GM19035 (cell line): ENCODE results near the gene AMIGO2.

Experiments used
- ATAC-seq: cut with Tn5 transposase; IDR thresholded peaks from one replicate; pipeline ENCODE4 v1.9.1; 2021; ENCODE audit not compliant: unreplicated experiment

The AMIGO2 gene

DNA sequence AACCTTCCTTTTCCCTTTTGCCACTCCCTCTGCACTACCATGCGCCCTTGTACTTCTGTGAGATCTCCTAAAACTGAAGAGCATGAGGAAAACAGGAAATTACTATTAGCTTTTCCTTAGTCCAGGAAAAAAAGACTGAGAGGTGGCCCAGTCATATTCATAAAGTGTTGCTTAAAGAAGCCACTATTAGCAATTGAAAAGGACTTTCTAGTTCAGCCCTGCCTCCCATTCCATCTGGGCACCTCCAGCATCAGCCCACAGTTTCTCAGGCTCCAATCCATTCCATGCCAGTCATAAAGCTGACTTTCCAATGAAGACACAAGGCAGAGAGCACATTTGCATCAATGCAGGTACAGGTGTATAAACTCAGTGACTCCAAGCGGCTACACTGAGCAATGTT, 19.9 kb upstream of the AMIGO2 start:
- ATAC-seq, result no peak

DNA sequence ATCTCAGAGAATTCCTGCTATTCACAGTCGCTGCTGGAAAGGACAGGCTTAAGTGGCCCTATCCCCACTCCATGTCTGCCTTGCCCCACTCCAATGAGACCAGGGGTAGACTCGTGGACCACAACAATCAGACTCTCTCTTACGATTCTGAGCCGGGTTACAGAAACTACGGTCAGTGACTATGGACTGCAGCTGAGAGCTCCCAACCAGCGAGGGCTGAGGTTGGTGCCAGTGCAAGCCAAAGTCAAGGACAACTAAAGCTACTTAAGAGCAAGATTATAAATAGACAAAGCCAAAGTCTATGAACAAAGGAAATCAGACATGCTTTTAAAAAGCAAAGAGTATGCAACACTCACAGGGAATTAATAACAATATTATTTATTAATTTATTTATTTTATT, 18.3 kb upstream of the AMIGO2 start:
- no peak for ATAC-seq

DNA sequence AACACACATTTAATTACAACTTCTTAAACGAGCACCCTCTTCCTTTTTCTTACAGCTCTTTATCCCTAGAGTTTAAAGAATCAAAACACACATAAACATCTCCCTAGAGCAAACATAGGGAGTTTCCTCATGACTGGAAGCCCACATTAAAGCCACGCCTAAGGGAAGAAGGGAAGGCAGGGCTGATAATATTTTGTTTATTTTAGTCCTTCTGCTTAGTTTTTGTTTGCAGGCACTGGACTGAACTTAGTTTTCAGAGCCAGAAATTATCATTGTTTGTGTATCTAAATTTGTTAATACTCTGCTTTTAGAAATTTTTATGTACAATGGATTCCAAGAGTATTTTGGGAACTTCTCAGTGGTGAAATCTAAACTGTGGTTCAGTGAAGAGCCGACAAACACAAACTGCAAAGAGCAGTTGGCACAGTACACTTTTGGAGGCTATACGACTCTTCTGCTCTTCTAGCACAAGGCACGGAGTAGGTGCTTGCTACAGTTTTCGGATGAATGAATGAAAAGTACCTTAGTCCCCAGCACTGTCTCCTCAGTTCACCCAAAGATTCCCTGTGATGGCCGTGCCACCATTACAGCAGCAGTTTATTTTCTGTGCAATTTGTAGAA, 17.6 kb upstream of the AMIGO2 start:
- no peak for ATAC-seq

DNA sequence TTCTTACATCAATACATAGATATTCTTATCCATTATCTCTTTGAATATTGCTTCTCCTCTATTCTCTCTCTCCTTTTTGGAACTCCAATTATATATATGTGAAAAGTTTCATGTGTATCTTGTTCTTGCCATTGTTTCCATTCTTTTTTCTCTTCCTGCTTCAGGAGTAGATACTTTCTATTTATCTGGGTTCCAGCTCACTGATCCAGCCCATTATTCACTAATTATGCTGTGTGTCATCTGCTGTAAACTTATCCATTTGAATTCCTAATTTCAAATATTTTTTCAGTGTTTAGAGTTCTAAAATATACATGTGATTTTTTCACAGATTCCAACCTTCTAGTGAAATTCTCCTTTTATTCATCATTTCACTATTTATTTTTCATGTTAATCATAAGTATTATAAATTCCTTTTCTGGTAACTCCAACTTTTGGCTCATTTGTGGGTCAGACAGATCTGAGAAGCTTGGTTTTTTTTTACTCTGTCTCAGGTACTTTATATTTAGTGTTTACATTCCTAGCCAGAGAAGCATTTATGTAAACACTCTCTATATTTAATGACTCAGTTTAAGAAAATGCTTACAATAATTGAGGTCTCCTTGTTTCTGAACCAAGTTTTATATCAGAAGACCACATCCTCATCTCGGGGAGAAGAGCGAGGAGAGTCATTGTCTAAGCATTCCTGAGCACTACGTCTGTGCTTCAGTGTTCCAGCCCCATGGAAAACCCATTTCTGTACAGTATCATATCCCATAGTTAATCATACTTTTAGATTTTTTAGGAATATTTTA, 15.9 kb upstream of the AMIGO2 start:
- ATAC-seq, result no peak

DNA sequence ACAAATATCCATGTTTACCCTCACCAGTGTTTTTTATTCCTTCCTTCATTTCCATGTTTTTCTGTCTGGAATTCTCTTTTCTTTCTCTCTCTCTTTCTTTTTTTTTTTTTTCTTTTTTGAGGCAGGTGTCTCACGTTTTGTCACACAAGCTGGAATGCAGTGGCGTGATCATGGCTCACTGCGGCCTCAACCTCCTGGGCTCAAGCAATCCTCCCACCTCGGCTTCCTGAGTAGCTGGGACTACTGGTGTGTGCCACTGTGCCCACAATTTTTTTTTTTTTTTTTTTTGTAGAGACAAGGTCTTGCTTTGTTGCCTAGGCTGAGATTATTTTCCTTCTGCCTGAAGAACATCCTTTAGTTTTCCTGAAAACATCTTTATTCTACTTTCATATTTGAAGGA, 15.0 kb upstream of the AMIGO2 start:
- ATAC-seq, result no peak

DNA sequence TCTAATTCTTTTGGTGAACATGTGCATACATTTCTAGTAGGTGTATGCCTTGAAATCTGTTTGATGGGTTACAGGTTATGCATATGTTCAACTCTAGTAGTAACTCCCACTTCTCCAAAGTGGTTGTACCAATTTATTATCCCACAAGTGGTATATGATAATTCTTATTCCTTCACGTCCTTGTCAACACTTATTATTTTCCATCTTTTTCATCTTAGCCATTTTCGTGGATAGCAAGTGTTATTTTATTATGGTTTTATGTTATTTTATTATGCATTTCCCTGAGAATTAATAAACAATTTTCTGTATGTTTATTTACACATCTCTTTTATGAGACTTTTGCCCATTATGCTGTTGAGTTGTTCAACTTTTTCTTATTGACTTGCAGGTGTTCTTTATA, 11.2 kb upstream of the AMIGO2 start:
- ATAC-seq, result no peak

DNA sequence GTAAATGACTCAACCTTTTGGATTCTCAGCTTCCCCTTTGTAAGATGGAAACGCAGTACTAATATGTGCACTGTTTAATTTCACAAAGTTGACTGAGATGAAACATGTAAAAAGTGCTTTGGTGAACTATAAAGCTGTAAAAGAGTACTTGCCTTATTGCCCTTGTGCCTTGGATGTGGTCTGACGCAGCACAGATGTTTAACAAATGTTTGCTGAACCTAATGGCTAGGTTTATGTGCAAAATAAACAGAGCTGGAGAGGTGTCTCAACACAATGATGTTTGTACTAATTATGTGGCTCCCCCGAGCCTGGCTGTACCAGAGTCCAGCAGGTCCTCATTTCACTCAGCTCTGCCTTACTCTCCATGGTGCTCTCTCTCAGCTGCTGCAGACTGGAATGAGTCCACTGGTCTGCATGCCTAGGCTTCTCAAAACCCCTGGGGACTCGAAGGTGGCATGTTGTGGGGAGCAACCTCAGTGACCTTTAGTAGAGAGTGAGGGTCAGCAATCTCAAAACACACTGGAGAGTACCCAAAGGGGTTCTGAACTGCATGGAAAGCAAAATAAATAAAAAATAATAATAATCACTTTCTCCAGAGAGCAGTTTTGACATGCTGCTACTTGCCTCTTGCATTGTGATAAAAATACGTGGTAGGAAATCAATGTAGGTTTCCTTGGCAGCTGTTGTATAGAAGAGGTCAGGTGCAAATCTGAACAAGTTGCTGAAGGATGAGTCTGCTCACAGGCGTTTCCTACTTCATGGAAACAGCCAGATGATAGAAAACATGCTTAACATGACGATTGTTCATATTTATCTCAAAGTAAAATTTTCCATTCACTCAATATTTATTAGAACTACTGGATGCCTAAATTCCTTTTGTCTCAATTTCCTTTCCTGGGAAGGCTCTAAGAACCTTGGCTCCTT, 8.5 kb upstream of the AMIGO2 start:
- no peak for ATAC-seq

DNA sequence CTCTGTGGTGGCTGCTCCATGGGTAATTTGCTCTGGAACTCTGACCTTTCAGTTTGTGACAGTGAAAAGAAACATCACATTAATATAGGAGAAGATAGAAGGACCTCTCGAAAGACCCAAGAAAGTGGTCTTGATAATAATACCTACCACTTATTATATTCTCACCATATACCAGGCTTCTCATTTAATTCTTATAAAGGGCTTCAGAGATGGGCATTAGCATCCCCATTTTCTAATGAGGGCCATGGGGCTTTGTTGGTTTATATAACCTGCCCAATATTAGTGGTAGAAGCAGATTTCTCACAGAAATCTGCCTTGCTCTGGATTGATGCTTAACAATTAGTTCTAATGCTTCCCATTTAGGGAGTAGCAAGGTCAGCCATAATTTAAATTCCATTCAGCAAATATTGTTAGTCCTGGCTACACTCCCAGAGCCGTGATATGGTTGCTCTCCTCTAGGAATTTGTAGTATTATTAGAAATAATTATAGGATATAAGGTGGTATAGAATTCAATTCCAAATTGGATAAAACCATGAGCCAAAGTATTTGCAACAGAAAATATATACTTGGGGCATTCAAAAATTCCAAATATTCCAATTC, 7.4 kb upstream of the AMIGO2 start:
- ATAC-seq, result no peak

DNA sequence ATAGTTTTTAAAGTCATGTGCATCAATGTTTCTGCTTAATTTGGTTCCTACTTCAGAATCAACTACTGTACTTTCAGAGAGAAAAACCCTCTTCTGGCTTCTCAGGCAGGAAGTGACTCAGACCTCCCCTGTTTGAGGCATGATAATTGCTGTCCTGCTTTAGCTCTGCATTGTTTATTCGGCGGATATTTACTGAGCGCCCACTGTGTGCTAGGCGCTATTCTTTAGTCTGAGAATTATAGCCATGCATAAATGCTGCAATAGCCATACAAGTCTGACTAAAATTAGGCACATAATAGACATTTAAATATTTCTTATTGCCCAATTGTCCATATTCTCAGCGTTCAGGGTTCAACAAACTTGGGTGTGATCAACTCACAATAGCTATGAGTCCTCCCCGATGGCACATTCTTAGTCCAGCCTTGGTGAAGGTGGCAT, 6.1 kb upstream of the AMIGO2 start:
- peak; percentile 68 for ATAC-seq

DNA sequence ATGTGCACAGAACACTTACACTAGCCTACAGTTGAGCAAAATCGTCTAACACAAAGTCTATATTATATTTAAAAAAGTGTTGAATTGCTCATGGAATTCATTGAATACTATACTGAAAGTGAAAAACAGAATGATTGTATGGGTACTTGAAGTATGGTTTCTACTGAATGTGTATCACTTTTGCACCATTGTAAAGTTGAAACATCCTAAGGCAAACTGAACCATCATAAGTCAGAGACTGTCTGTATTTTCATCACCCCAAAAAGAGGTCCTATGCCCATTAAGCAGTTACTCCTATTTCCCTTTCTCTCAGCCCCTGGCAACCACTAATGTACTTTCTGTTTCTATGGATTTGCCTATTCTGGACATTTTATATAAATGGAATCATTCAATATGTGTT, 4.4 kb upstream of the AMIGO2 start:
- ATAC-seq, result no peak

DNA sequence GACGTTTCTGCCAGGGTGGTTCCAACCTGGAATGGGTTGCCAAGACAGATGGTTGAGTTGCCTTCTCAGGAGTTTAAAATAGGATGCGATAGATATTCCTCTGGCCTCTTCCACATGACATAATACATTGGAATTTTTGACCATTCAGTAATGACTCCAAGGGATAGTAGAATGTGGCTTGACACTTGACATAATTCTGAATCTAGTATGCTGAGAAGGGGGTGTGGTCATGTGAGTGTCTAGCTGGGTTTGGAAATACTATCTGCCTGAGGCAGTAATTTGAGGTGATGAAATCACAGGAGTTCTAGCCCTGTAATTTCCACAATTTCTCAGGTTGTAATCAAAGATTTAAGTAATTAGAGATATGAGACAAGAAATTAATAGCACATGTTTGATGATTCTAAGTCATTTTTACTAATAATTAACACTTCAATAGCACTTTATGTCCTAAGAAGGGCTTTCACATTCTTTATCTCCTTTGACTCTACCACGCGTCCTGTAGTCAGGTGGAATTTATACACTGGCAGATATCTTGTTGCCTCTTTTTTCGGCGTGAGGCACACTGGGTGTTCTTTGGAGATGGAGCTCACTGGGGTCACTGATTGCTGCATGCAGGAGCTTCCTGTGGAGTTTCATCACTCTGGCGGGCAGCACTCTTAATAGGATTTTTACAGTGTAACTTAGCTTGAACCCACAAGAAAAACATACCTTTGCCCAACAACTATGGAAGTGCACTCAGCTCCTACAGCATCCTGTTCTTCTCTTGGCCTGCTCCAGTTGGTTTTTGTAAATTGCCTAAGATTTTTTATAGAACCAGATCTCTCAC, 3.2 kb upstream of the AMIGO2 start:
- ATAC-seq, result no peak

DNA sequence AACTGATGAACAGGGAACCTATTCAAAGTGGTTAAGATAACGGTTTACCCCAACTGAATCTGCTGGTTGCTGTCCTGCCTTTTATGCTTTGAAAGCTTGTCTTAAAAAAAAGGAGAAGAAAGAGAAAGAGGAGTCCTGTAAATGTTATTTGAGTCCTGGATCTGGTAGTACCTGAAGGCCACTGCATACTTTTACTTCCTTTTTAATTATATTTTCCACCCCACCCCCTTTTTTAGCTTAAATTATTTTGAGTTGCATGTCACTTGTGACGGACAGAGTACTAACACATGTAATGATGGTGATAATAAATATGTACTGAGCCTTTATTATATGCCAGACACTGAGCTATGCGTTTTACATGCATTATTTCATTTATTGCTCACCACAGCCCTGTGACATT, 2.5 kb upstream of the AMIGO2 start:
- no peak for ATAC-seq

DNA sequence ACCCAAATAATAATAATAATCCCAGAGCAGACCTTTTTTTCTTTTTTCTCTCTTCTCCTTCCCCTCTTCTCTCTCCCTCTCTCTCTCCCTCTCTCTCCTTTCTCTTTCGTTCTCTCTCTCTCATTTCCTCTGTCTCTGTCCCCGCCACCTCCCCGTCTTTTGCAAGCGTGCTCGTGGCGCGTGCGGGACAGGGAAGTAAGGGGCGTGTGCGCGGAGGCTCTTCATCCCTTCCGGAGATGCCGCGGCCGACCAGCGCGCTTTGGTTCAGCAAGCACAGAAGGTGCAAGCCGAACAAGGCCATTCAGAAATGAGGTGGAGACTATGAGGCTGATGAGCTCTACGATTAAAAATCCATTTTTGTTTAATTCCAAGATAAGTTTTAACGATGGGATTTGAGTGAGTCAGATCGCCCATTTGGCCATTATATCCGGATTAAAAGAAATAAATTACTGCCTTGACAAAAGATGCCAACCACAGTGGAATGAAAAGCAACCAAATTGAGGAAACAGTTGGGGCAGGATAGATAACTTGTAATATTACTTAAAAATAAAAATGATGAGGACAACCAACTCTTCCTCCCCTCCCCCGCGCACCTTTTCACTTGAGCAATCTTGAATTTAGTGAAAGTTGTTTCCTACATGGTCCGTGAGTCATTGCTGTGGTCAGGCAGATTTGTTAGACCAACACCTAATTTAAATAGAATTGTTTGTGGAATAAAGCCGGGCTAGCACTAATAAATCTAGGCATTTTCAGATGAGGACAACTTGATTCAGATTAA, 1.2 kb upstream of the AMIGO2 start:
- no peak for ATAC-seq

DNA sequence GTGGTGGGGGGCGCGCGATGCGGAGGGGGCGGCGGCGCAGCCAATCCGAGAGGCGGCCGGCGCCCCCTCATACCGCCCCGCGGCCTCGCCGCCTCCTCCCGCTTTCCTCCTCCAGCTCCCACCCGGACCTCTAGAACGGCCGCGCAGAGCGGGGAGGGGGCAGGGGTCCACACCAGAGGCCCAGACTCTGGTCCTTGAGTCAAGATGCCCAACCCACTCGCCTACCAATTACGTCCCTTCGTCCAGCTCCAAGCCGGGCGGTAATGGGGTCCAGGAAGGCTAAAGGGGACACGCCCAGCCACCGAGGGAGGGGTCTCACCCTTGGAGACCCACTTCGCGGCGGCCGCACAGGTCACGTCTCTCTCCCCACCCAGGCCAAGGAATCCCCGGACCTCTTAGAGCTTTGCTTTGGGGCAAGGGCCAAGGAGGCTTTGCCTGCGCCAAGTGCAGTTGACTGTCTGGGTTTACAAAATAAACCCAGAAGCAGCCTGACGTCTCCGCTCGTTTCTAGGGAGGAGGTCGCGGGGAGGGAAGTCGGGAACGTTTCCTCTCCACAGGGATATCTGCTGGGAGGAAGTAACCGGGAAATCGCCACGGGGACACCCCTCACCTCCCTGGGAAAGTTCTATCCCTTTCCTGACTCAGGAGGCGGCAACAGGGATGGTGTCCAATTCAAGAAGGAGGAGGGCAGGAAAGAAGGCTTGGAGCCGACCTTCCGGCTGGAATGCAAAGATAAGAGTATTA, 394 bp upstream of the AMIGO2 start:
- peak; percentile 26 for ATAC-seq

DNA sequence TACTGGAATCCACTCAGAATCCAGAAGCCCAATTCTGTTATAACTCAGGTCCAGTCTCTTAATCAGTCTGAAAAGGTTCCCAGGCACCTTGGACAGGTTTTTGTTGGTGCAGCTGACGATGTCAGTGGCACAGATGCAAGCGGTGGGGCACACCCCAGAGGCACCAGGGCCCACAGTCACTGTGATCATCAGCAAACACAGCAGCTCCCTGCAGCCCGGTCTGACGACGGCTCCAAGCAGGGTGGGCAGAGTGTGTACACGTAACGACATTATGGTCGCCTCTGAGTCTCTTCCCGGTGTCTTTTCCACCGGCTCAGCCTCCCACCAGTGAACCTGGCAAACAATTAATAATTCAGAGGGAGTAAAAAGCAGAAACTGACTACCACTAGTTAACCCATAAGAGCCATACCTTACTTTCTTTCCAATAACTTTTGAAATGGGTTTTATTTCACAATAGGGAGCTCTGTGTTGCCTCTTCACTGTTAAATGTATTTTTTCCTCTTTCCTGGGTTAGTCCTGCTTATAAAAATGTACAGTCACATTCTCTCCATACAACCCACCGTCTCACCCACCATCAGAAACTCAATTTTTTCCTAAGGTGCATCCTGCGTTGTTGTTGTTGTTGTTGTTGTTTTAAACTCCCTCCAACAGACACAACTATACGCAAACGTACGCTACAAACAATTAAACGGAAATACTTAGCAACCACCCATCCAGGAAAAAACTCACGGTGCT, 859 bp downstream of the AMIGO2 start:
- no peak for ATAC-seq

DNA sequence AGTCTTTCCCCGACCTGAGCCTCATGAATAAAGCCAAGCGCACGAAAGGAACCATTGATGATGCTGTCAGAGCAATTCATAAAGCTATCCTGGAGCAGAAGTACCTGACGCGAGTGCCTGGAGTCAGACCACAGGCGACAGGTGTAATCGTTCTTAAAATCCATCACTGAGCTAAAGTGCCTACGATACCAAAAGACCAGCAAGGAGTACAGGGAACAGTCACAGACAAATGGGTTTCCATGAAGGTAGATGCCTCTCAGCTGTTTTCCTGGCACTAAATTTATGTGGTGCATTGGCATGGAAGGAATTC, 1.7 kb downstream of the AMIGO2 start:
- ATAC-seq, result no peak

DNA sequence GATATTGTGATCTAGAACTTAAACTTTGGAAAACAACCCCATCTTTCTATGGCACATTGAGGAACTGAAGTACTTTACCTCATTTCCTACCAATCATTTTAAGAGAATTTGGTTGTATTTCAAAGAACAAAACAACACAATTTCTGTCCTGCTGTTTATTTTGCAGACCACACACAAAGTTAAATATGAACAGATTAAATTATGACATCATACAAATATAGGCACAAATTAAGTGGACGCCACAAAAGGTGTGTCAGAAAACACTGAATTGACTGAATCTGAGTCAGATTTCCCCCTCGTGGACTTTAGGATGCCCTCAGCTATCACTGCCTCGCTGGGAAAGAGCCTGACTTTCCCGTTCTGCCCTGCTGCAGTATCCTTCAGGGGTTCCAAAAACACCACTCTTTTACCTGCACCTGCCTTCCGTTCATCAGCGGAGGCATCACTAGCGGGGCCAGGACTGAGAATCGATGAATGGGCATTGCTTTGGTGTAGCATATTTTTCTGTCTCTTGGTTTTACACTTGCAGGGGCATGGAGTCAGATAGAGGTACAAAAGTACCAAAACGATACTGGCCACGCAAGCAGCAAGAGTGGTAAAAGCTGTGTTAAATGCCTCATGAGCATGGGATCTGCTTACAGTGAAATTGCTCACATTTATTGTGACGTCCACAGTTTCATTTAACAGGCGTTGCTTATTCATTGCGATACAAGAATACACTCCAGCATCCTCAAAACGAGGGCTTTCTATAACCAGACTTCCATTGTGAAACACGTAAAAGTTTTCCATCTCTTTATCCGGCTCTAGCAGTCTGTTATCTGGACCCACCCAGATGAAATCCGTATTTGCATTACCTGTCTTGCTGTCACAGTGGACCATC, 2.3 kb downstream of the AMIGO2 start:
- no peak for ATAC-seq
